Stimulated activated naive CD8-positive, alpha-beta T cell treated with anti-CD3 and anti-CD28 coated beads, Interleukin-15, Interleukin-2, amounts not matched to agents 100 U/mL and 50 U/mL, for 24 hours (primary cell): ENCODE results near the gene MBD5.
"Not testable (repeated sequence)": the region's sequence is repeated elsewhere in the genome, so short reads cannot be mapped to it uniquely, and the experiment has no call there.

Experiments used
- ATAC-seq: fragments of 150-1000 bp; cut with Tn5 transposase; one replicate; pipeline ENCODE4 v1.10.0; 2021
- DNase-seq: peaks from one replicate; pipeline ENCODE4 v3.0.0; 2021

The MBD5 gene

GRCh38 chr2:148523315-148523714 lies 502.4 kb downstream of the MBD5 start:
- DNase-seq (no peak), ATAC-seq (no peak)

GRCh38 chr2:148524519-148524919 lies 503.6 kb downstream of the MBD5 start:
- peak; percentile 85 for ATAC-seq
- no peak for DNase-seq

- DNase-seq = no peak
- no peak for ATAC-seq
Measured at GRCh38 chr2:148525130-148525529, 504.2 kb downstream of the MBD5 start.

GRCh38 chr2:148526509-148527346 lies 505.8 kb downstream of the MBD5 start:
- no peak for ATAC-seq
- no peak for DNase-seq

GRCh38 chr2:148527488-148528340 lies 506.8 kb downstream of the MBD5 start:
- DNase-seq = no peak
- ATAC-seq = peak; percentile 17

GRCh38 chr2:148528356-148529064 lies 507.6 kb downstream of the MBD5 start:
- ATAC-seq = no peak
- no peak for DNase-seq

- ATAC-seq (no peak), DNase-seq (no peak)
Measured at GRCh38 chr2:148529745-148530144, 508.9 kb downstream of the MBD5 start.

- DNase-seq (no peak), ATAC-seq (no peak)
Measured at GRCh38 chr2:148530350-148530749, 509.5 kb downstream of the MBD5 start.

GRCh38 chr2:148531235-148531634 lies 510.3 kb downstream of the MBD5 start:
- ATAC-seq (no peak), DNase-seq (no peak)

GRCh38 chr2:148531669-148532428 lies 511.0 kb downstream of the MBD5 start:
- no peak for ATAC-seq
- DNase-seq = no peak

GRCh38 chr2:148533004-148533403 lies 512.1 kb downstream of the MBD5 start:
- DNase-seq (no peak), ATAC-seq (no peak)

- no peak for DNase-seq
- no peak for ATAC-seq
Measured at GRCh38 chr2:148533685-148534084, 512.8 kb downstream of the MBD5 start.

- no peak for DNase-seq
- no peak for ATAC-seq
Measured at GRCh38 chr2:148534416-148535204, 513.7 kb downstream of the MBD5 start.

GRCh38 chr2:148538375-148538774 lies 517.5 kb downstream of the MBD5 start:
- no peak for DNase-seq
- peak; percentile 60 for ATAC-seq

- DNase-seq = no peak
- ATAC-seq = no peak
Measured at GRCh38 chr2:148540022-148540421, 519.1 kb downstream of the MBD5 start.

- DNase-seq (no peak), ATAC-seq (no peak)
Measured at GRCh38 chr2:148541792-148542191, 520.9 kb downstream of the MBD5 start.

GRCh38 chr2:148542614-148543013 lies 521.7 kb downstream of the MBD5 start:
- DNase-seq = no peak
- ATAC-seq = no peak

- not testable (repeated sequence) for ATAC-seq, DNase-seq
Measured at GRCh38 chr2:148543088-148543540, 522.2 kb downstream of the MBD5 start.

GRCh38 chr2:148545390-148546256 lies 524.7 kb downstream of the MBD5 start:
- DNase-seq = no peak
- ATAC-seq = peak; percentile 42

- DNase-seq = no peak
- ATAC-seq = peak; percentile 7
Measured at GRCh38 chr2:148546270-148546669, 525.4 kb downstream of the MBD5 start.
